HL-60/S4 treated with retinoic acid at 250 ng/mL for 4 days and 3 days (cell line): ENCODE measurements around the gene IL17REL.

Experiments
- in situ Hi-C: fragments of 300-500 bp; cut with MboI; formaldehyde crosslinking; loops from 2 replicates; pipeline ENCODE4 v1.7.0; 2022; ENCODE audit warnings: low sequenced_read_pairs

Gene IL17REL

GRCh38 chr22:50008151-50009040, 4.2 kb downstream of the IL17REL start:
- in situ Hi-C loops: no loop called here

DNA sequence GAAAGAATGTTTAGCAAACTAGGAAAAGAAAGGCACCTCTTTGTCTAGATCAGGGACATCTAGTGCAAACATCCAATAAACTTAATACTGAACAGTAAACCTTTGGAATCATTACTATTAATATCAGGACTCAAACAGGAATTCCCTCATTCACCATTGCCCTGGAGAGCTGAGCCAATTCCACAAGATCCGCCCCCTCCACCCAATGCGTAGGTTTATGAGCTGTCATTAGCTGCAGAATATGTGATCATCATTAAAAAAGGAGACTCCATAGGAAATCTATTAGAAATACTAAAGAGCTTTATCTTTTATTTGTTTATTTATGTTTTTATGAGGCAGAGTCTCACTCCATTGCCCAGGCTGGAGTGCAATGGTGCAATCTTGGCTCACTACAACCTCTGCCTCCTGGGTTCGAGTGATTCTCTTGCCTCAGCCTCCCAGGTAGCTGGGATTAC, 5.5 kb downstream of the IL17REL start:
- in situ Hi-C loops: no loop called here

DNA sequence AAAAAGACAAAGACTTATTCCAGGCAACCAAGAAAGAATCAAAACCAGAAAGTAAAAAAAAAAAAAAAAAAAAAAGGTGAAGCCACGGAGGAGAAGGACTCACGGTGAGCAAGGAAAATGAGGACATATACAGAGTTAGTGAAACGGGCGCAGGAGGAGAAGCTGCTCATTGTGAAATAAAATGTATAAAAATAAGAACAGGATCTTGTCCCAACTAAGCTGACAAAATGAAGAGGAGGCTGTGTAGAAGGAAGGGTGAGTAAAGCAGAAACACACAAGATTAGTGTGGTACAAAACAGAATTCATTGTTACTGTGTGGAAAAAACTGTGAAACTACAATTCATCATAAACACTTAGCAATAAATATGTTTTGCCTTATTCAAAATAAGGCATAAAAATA, 7.6 kb downstream of the IL17REL start:
- in situ Hi-C loops: no loop called here

- in situ Hi-C loops: no loop called here
Observed at GRCh38 chr22:50002791-50003190, 9.8 kb downstream of the IL17REL start.

DNA sequence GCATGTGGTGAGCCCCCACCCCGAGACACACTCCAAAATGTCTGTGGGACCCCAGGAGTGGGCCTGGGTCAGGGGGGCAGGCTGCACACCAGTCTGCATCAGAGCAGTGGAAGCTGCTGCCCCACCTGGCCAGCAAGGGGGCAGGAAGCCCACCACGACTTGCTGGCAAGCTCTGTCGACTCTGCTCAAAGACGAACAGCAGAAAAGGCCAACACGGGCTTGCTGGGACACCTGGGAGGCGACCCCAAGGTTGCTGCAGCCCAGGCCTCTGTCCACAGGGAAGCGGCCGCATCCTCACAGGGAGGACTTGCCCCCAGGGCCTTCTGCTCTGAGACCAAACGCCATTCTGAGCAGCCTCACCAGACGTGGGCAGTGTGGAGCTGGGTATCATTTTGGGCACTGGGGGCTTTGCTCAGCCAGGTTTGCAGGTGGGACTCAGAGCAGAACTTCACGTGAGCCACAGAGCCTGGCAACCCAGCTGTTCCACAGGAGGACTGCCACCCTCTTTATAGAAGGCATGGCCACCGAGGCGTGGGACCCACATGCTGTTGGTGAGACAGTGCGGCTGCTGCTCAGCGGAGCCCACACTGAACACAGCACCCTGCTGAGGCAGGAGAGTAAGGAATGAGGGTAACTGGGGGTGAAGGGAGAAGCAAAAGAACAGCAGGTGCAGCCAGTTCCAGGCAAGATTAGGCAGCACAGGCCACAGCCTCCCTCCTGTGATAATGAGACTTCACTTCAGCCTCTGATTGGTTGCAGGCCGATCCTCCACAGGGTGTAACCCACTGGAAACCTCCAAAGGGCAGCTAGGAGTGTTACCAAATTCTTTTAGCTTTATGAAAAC, 11.0 kb downstream of the IL17REL start:
- in situ Hi-C loops: no loop called here

GRCh38 chr22:50000587-50001387, 11.8 kb downstream of the IL17REL start:
- in situ Hi-C loops: no loop called here

- in situ Hi-C loops: no loop called here
Observed at GRCh38 chr22:49999946-50000586, 12.5 kb downstream of the IL17REL start.

DNA sequence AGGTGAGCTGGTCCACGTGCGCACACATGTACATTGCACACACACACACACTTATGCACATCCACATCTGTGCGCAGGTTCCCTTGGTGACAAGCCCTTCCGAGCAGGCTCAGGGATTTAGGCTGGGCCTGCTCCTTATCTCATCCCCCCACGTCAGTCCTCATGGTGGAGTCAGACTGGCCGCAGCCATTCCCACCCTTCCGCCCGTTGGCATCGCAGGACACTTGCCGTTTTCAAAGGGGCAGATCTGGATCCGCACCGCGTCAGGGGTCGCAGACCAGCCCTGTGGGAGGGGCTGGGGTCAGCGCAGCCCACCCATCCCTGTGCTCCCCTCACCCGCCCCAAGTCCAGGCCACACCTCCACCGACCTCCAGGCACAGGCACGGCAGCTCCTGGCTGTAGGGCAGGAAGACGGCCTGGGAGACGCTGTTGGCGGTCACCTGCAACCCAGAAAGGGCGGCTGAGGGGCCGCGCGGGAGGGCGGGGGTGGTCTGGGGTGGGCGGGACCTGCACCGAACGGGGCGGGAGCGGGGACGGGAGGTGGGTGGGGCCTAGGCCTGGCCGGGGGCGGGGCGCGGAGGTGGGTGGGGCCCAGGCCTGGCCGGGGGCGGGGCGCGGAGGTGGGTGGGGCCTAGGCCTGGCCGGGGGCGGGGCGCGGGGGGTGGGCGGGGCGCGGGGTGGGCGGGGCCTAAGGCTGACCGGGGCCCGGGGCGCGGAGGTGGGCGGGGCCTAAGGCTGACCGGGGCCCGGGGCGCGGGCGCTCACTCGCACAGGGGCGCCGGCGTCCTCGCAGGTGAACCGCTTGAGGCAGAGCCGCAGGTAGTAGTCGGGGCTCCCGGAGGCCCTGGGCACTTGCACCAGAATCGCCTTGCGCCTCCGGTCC, 13.3 kb downstream of the IL17REL start:
- in situ Hi-C loops: no loop called here

DNA sequence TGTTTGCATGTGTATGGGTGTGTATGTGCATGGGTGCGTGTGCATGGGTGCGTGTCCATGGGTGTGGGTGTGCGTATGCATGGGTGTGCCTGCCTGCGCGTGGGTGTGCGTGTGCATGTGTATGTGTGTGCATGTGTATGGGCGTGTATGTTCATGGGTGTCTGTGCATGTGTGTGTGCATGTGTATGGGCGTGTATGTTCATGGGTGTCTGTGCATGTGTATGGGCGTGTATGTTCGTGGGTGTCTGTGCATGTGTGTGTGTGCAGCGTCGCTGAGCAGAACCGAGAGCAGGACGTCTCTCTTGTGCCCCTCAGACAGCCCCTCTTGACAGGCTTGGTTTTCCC, 13.9 kb downstream of the IL17REL start:
- in situ Hi-C loops: no loop called here

- in situ Hi-C loops: no loop called here
Observed at GRCh38 chr22:49997932-49998717, 14.4 kb downstream of the IL17REL start.

DNA sequence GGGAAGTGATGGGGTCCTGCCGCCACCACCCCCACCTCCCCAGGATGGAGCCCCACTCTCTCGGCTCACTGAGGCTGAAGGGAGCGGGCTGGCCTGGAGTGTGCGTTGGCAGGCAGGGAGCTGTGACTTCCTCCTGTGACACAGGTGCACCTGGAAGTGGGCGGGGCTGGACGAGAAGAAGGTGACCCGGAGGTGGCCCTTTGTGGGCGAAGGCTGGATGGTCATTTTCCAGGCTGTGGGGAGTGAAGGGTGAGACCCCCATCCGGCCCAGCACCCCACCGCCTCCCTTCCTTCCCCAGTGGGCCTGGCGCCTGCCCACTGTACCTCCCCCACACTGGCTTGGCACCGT, 15.3 kb downstream of the IL17REL start:
- in situ Hi-C loops: no loop called here

DNA sequence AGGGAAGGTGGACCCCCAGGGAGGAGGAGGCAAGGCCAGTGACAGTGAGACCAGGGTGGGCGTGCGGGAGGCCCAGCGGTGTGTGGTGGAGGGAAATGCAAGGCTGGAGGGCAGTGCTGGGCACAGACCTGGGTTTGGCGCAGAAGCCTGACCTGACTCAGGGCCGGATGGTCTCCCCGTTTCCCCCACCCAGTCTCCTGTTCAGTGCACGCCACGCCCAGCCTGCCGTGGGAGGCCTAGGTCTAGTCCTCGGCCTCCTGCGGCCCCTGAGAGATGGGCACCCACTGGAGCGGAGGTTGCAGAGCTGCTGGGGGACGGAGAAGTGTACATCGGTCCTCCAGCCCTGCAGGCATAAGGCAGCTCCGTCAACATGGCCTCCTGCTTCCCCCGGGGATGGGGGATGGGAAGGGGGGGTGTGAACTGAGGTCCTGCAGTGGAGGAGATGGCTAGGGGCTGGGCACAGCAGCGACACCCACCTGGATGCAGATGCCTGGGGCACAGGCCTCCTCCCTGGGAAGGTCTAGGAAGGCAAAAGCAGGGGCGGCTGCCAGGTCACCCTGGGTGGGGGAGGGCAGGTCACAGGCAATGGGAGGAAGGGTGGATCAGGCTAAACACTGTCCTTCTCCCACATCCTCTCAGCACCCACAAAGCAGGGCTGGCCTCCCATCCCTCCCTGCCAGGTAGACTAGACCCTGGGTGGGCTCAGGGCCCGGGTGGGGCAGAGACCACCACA, 15.9 kb downstream of the IL17REL start:
- in situ Hi-C loops: no loop called here

DNA sequence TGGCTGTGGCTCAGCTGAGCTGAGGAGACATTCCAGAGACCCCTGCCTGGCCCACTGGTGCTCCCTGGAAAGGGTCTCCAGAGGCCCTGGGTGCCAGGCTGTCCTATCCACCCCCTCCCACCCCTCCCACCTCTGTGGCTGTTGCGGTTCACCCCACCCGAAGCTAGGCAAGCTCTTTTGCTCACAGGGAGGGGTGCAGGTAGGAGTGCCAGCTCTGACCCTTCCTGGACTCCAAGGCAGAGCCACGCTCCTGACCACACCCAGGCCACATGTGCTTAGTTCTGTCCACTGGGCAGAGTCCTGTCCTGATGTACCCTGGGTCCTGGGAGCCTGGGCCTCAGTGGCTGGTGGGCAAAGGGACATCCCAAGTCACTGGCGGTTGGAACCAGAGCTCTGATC, 16.4 kb downstream of the IL17REL start:
- in situ Hi-C loops: no loop called here

DNA sequence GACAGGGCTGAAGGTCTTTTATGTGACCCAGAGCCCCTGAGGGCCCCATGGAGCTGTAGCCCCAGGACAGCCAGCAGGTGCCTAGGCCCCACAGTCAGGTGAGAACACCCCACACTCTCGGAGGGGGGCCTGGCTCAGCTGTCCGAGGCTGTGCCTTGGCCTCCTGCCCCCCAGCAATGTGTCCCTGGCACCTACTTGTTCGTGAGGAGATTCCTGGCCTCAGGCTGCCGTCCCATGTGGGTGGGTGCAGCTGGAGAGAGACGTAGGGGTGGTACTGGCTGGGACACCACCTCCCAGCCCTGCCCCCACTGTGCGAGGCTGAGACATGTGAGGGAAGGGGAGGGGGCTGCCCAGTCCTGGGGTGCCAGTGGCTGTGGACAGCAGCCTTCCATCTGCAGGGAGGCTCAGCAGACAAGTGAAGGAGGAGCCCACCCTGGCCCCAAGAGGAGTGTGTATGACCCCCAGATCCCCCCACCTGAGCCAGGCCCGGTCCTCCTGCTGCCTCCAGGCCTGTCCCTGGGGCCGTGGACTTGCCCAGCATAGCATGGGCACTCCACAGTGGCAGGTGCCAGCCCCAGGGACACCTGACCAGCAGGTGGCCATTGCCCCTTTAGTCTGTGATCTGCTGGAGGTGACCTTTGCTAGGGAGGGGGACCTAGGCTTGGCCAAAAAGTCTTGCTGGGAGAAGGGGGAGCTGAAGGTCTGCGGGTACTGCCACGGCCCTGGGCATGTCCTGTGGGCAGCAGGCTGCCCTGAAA, 17.0 kb downstream of the IL17REL start:
- in situ Hi-C loops: no loop called here

DNA sequence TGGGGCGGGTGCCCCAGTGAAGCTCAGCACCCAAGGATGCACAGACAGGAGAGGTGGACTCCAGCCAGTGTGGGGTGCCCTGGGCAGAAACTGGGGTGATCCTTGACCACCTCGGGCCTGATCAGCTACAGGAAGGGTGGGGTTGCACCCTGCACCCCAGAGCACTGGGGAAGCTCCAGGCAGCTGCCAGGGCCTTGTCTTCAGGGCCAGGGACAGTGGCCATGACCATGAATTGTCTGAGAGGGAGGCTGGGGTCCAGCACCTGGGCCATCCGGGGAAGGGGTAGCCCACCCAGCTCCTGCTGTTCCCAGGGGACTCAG, 17.6 kb downstream of the IL17REL start:
- in situ Hi-C loops: no loop called here

GRCh38 chr22:49994361-49995040, 18.1 kb downstream of the IL17REL start:
- in situ Hi-C loops: no loop called here

GRCh38 chr22:49993649-49994360, 18.8 kb downstream of the IL17REL start:
- in situ Hi-C loops: no loop called here
